GM21576 (cell line): Measurements from ENCODE around the gene CFAP298.

Experiments used
- ATAC-seq: cut with Tn5 transposase; IDR thresholded peaks from one replicate; pipeline ENCODE4 v1.9.1; 2021; ENCODE audit warnings: mild to moderate bottlenecking, moderate library complexity; ENCODE audit not compliant: unreplicated experiment

CFAP298 gene

DNA sequence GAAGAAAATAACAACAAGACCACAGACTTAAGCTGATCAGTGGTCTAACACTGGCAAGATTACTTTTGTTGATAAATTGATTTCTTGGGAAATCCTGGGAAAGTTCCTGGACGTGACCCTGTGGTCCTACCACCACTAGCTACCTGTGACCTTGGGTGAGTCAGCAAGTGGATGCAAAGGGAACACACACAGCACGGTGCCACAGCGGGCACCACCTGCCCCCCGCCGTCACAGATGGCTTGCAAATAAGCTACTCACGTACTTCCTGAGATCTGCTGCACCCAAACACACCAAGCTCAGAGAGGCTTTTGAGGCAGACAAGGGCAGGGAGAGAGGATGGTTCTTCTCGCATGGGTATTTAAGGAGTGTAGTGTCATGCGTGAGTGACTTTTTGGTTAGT lies 12.7 kb downstream of the CFAP298 start:
- ATAC-seq, result no peak

GRCh38 chr21:32599091-32599490 lies 13.1 kb downstream of the CFAP298 start:
- no peak for ATAC-seq

DNA sequence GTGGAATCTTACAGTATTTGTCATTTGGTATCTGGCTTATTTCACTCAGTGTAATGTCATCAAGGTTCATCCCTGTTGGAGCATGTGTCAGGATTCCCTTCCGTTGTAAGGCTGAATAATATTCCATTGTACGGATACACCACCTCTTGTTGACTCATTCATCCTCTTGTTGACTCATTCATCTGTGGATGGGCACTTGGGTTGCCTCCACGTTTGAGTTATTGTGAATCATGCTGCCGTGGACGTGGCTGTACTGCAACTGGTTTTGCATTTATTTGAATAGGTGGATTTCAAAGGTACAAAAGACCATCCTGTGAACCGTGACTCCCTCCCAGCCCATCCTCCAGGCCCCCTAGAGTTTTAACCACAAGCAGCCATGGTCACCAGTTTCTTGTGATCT lies 15.0 kb downstream of the CFAP298 start:
- ATAC-seq, result no peak

DNA sequence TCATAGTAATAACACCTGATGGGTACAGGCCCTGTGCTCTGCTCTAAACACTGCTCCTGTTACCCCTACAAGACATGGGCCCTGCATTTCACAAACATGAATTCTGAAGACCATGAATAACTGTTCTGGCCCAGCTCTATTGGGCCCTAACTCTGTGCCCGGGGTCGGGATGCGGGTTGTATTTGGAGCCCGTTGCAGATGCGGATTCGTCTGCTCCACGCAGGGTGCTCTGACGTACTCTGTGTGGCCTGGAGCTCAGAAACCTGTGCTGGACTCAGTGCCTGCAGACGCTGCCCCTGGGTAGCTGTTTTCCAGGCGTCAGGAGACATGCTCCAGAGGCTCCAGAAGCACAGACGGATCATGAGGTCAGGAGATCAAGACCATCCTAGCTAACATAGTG lies 16.7 kb downstream of the CFAP298 start:
- ATAC-seq, result no peak

DNA sequence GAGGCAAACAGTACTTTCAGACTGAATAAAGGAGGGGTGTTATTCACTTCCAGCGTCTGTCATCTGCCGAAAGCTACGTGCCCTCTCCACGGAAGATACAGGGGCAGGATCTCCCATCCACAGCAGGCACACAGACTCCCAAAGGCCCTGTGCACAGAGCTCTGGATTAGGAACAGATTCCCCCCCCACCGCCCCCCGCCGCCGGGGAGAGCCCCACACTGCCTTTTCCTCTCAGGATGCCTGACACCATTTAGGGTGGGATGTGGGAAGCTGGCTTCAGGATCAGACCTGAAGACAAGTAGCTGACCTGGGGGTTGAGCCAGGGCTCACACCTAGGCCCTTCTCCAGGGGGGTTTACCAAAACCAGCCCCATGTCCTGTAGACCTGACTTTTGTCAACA lies 18.5 kb downstream of the CFAP298 start:
- ATAC-seq, result no peak

- ATAC-seq, result no peak
Measured at GRCh38 chr21:32592929-32593502, 19.2 kb downstream of the CFAP298 start.

GRCh38 chr21:32590130-32590529 lies 22.0 kb downstream of the CFAP298 start:
- no peak for ATAC-seq

DNA sequence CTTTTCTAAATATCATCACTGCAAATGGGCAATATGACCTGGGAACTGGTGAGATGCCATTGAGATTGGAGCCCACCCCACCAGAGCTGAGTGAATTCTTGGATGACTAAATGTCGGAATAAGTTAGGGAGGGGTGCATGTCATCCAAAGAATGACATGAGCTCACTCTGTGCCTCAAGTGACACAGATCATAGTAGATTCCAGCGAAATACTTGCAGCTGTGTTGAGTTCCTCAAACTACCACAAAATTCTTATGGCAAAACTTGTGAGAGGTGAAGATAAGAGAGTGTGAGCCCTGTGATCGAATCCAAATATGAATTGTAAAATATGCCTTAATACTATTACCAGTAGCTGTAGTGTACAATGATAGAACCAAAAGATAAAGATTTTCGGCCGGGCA lies 24.5 kb downstream of the CFAP298 start:
- ATAC-seq, result no peak

DNA sequence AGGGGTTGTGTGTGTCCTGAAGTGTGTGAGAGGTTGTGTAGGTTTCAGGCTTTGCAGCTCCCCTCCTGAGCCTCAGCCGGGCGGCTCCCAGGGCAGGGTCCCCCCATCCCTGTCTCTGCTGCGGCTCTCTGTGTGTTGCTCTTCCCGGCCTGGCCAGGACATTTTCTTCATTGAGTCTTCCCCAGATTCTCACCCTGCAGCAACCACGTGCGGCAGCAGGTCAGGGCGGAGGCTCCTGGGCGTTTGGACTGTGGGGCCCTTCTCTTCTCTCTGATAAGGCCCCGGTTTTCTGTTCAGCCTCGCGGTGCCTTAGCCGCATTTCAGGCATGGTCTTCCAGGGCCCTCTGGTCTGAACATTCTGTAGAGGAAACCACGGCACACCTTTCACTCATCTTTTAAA lies 25.1 kb downstream of the CFAP298 start:
- no peak for ATAC-seq

- ATAC-seq, result no peak
Measured at GRCh38 chr21:32585970-32586369, 26.2 kb downstream of the CFAP298 start.

GRCh38 chr21:32585042-32585710 lies 27.0 kb downstream of the CFAP298 start, which contains the start of gene TCP10L:
TCP10L (minus strand) TSS chr21:32585523; CDS start chr21:32584304, 1,219 bp downstream.
- ATAC-seq, result no peak

- no peak for ATAC-seq
Measured at GRCh38 chr21:32584472-32584871, 27.7 kb downstream of the CFAP298 start.

GRCh38 chr21:32581732-32582131 lies 30.4 kb downstream of the CFAP298 start:
- no peak for ATAC-seq

- ATAC-seq, result no peak
Measured at GRCh38 chr21:32580949-32581348, 31.2 kb downstream of the CFAP298 start.

DNA sequence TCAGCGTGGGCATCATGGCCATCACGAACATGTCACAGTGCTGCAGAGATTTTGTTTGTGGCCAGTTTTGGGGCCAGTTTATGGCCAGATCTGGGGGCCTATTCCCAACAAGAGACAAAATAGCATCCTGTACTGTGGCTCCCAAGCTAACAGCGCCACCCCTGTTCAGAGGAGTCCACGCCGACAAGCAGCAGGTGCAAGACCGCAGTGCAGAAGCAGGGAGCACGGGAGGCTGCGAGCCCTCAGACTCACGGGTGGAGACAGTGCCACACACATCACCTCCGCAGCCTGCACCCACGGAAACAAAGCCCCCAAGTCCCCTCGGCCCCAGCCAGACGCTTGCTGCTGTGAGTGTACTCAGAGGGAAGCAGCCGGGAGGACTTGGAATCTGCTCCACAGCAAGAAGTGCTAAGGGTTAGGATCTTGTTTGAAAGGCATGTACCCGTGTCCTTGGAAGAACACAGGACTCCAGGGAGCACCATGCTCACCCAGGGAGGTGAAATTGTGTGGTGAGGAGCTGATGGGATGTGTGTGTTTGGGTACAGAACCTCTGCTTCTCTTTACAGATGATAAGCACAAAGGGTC lies 34.0 kb downstream of the CFAP298 start:
- no peak for ATAC-seq

- ATAC-seq, result no peak
Measured at GRCh38 chr21:32576011-32576410, 36.2 kb downstream of the CFAP298 start.

DNA sequence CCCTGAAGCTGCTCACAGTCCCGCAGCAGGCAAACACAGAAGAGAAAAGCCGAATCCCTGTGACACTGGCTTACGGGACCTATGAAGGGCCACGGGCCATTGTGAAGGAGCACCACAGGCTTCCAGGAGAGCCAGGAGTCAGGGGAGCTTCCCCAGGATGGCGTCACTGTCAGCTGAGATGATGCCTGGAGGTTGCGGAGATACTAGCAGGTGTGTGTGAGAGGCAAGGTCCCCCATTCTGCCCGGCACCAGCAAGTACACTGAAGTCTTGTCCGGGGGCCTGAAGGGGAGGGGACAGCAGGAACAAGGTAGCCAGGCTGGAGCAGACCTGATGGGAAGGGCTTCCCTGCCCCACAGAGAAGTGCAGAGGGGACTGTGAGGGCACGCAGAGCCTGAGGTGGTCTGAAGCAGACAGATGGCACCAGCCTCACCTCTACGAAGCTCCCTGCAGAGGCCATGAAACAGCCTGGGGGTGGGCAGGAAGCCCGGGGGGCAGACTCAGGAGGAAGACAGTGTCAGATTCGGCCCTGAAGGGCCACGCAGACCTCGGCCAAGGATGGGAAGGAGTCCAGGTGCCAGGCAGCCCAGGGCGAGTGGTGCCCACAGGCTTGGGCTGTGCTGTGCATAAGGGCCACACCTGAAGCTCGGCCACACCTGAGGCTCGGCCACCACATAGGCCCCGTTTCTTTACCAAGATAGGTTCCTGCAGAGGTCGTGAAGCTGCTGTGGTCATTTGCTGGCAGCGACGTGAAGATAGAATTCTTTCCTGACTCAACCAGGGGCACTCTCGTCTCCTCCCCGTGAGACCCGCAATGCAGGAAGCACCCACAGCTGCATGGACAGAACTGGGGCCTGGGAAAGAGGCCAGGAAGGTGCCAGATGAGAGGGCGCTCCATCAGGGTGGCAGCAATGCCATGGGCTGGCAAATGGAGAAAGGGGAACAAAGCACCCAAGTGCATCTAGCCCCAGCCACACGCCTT lies 36.9 kb downstream of the CFAP298 start:
- ATAC-seq, result no peak

- ATAC-seq, result no peak
Measured at GRCh38 chr21:32572574-32573420, 39.4 kb downstream of the CFAP298 start.

- no peak for ATAC-seq
Measured at GRCh38 chr21:32570456-32570855, 41.7 kb downstream of the CFAP298 start.
